MM.1S (cell line): ENCODE results near the gene CDH5.

Source experiments
- DNase-seq: peaks from one replicate; pipeline ENCODE4 v3.0.0-alpha.2; 2015
- H2AFZ ChIP-seq: fragments of 300-600 bp; sonication (generic); 2 replicates; pipeline ENCODE4 v1.6.0; 2016; ENCODE audit warnings: antibody characterized with exemption, low read length
- H3F3A ChIP-seq: fragments of 300-600 bp; sonication (generic); 2 replicates; pipeline ENCODE4 v1.6.1; 2016; ENCODE audit warnings: mild to moderate bottlenecking, antibody characterized with exemption, low read length, moderate library complexity, mixed read lengths; ENCODE audit not compliant: insufficient read depth
- H3K27ac ChIP-seq: fragments of 300-600 bp; sonication (generic); 2 replicates; pipeline ENCODE4 v1.5.1; 2016; ENCODE audit warnings: mild to moderate bottlenecking, low read length
- H3K27me3 ChIP-seq: fragments of 300-600 bp; sonication (generic); replicated peaks from 2 replicates; pipeline ENCODE4 v1.6.0; 2016; ENCODE audit warnings: low read length; ENCODE audit not compliant: insufficient read depth
- H3K36me3 ChIP-seq: fragments of 300-600 bp; sonication (generic); replicated peaks from 2 replicates; pipeline ENCODE4 v1.6.1; 2016; ENCODE audit warnings: mild to moderate bottlenecking, low read length, mixed read lengths; ENCODE audit not compliant: insufficient read depth
- H3K4me1 ChIP-seq: fragments of 300-600 bp; sonication (generic); 2 replicates; pipeline ENCODE4 v1.6.1; 2016; ENCODE audit warnings: low read length, mixed read lengths
- H3K4me2 ChIP-seq: fragments of 300-600 bp; sonication (generic); 2 replicates; pipeline ENCODE4 v1.6.0; 2016; ENCODE audit warnings: low read depth, low read length
- H3K4me3 ChIP-seq: fragments of 300-600 bp; sonication (generic); 2 replicates; pipeline ENCODE4 v1.5.1; 2016; ENCODE audit warnings: low read length, mixed read lengths
- H3K79me2 ChIP-seq: fragments of 300-600 bp; sonication (generic); 2 replicates; pipeline ENCODE4 v1.6.1; 2016; ENCODE audit warnings: mixed run types, low read length, mixed read lengths
- H3K9ac ChIP-seq: fragments of 300-600 bp; sonication (generic); 2 replicates; pipeline ENCODE4 v1.6.1; 2016; ENCODE audit warnings: low read length, mixed read lengths
- H3K9me2 ChIP-seq: fragments of 300-600 bp; sonication (generic); replicated peaks from 2 replicates; pipeline ENCODE4 v1.6.1; 2016; ENCODE audit warnings: mild to moderate bottlenecking, low read length, mixed read lengths; ENCODE audit not compliant: insufficient read depth
- H3K9me3 ChIP-seq: fragments of 300-600 bp; sonication (generic); replicated peaks from 2 replicates; pipeline ENCODE4 v1.6.1; 2016; ENCODE audit warnings: mild to moderate bottlenecking, low read length, mixed read lengths; ENCODE audit not compliant: insufficient read depth
- H4K20me1 ChIP-seq: fragments of 300-600 bp; sonication (generic); 2 replicates; pipeline ENCODE4 v1.6.1; 2016; ENCODE audit warnings: mild to moderate bottlenecking, low read length, moderate library complexity, mixed read lengths; ENCODE audit not compliant: insufficient read depth
- EZH2 ChIP-seq: fragments of 300-600 bp; sonication (generic); optimal IDR thresholded peaks from 2 replicates; pipeline ENCODE3; 2017; ENCODE audit warnings: low read depth, mild to moderate bottlenecking, antibody characterized with exemption, low read length, mixed read lengths
- EZH2phosphoT487 ChIP-seq: fragments of 300-600 bp; sonication (generic); IDR thresholded peaks from 2 replicates; pipeline ENCODE4 v1.6.1; 2018; ENCODE audit warnings: antibody characterized with exemption, low read length
- TF ChIP-seq, protein P1 (sequence below): fragments of 300-600 bp; sonication (generic); IDR thresholded peaks from 2 replicates; pipeline ENCODE4 v1.5.1; 2016; ENCODE audit warnings: antibody characterized with exemption, low read length, mixed read lengths

Gene CDH5

DNA sequence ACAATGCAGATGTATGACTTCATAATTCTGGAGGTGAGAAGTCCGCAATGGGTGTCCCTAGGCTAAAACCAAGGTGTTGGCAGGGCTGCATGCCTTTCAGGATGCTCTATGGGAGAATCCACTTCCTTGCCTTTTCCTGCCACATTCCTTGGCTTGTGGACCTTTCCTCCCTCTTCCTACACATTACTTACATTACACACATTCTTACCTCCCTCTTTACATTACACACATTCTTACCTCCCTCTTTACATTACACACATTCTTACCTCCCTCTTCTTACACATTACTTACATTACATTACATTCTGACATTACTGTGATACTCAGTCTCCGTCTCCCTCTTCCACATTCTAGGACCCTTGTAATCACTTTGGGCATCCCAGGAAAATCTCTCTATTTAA, 14.2 kb upstream of the CDH5 start:
- Histone ChIP-seq H3K79me2 (no peaks in the 10 kb centered on the region), H3K9me2 (no peaks in the 10 kb centered on the region), H3K36me3 (no peaks in the 10 kb centered on the region), H2AFZ (no peak overlapping the region), H3K27me3 (no peaks in the 10 kb centered on the region), H3K4me2 (no peak overlapping the region), H3K4me3 (no peak overlapping the region), H3K27ac (no peak overlapping the region), H3K4me1 (no peaks in the 10 kb centered on the region), H3K9me3 (no peaks in the 10 kb centered on the region), H3K9ac (no peak overlapping the region), H3F3A (no peaks in the 10 kb centered on the region), H4K20me1 (no peaks in the 10 kb centered on the region)
- no peak for DNase-seq
- TF ChIP-seq, protein P1, sequence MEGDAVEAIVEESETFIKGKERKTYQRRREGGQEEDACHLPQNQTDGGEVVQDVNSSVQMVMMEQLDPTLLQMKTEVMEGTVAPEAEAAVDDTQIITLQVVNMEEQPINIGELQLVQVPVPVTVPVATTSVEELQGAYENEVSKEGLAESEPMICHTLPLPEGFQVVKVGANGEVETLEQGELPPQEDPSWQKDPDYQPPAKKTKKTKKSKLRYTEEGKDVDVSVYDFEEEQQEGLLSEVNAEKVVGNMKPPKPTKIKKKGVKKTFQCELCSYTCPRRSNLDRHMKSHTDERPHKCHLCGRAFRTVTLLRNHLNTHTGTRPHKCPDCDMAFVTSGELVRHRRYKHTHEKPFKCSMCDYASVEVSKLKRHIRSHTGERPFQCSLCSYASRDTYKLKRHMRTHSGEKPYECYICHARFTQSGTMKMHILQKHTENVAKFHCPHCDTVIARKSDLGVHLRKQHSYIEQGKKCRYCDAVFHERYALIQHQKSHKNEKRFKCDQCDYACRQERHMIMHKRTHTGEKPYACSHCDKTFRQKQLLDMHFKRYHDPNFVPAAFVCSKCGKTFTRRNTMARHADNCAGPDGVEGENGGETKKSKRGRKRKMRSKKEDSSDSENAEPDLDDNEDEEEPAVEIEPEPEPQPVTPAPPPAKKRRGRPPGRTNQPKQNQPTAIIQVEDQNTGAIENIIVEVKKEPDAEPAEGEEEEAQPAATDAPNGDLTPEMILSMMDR = no peak
- TF ChIP-seq EZH2phosphoT487 = no peak
- no peak for TF ChIP-seq EZH2

DNA sequence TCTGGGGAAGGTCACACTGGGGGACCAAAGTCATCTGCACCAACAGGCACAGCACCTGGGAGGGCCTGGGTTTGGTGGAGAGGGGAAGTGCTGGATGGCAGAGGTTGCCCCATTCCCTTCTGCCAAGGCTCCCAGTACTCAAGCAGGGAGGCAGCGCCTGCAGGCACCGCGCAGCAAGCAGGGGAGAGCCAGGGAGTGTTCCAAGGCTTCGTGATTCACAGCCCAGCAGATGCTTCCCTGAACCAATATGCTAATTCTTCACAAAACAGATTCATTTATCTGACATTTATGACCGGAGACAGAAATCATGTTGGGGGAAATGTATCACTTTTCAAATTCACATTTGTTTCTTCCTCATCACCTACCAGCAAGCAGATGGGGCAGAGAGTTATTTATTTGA, 13.4 kb upstream of the CDH5 start:
- 0 out of 2 replicates have a peak, but pooled peaks cover under 1% of the 10 kb centered on the region for H3K27me3 ChIP-seq
- no peak overlapping the region for H3K4me3 ChIP-seq
- H3K79me2 ChIP-seq = no peaks in the 10 kb centered on the region
- no peak overlapping the region for H3K4me2 ChIP-seq
- no peak overlapping the region for H3K9ac ChIP-seq
- no peak for DNase-seq
- no peaks in the 10 kb centered on the region for H4K20me1 ChIP-seq
- no peaks in the 10 kb centered on the region for H3K36me3 ChIP-seq
- no peaks in the 10 kb centered on the region for H3K4me1 ChIP-seq
- H3K9me3 ChIP-seq = no peaks in the 10 kb centered on the region
- no peaks in the 10 kb centered on the region for H3F3A ChIP-seq
- H2AFZ ChIP-seq = no peak overlapping the region
- H3K27ac ChIP-seq = no peak overlapping the region
- no peaks in the 10 kb centered on the region for H3K9me2 ChIP-seq
- TF ChIP-seq, protein P1 = no peak
- TF ChIP-seq EZH2phosphoT487 (no peak), EZH2 (no peak)

DNA sequence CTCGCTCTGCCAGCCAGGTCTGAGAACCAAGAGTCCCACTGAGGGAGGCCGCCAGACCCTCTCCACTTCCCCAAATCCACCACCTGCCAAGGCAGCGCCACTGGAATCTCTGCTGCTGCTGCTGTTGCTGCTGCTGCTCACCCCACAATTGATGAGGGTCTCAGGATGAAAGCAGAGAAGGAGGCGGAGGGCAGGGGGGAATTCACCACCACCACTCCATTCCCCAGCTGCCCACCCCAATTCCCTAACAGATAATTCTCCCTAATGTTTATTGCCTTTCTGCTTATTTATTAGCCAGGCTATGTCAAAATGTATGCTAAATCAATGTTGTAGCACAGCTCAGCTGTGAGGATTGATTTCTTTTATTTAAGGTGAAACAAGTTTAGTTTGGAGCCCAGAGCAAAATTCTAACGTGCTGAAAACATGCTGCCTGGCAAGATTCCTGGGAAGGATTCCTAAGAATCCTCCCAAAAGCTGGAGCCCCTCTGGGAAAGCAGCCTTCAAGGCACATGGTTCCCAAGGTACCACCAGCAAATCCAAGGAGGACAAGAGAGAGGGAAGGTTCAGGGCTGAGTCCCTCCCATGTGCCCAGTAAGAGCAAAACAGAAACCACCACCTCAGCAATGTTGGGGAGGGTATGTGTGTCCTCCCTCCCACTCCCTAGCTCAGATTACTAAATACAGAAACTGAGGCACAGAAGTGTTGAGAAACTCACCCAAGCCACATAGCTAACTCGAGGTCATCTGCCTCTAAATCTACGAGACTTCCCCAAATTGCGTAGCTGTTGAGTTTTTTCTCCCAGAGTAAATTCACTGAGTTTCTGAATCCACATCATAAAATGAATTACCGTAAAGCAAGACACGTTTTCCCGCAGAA, 12.2 kb upstream of the CDH5 start:
- Histone ChIP-seq H3K9me2 (no peaks in the 10 kb centered on the region), H3F3A (no peaks in the 10 kb centered on the region), H3K27ac (no peak overlapping the region), H3K79me2 (no peaks in the 10 kb centered on the region), H3K27me3 (peaks cover 9% of the 10 kb centered on the region; the same call in 1 of the 2 replicates), H3K9ac (no peak overlapping the region), H3K4me1 (no peaks in the 10 kb centered on the region), H4K20me1 (no peaks in the 10 kb centered on the region), H3K4me2 (no peak overlapping the region; the same call in 1 of the 2 replicates), H3K4me3 (no peak overlapping the region), H3K36me3 (no peaks in the 10 kb centered on the region), H3K9me3 (no peaks in the 10 kb centered on the region), H2AFZ (no peak overlapping the region)
- no peak for DNase-seq
- TF ChIP-seq, protein P1 = no peak
- no peak for TF ChIP-seq EZH2phosphoT487
- TF ChIP-seq EZH2 = no peak
